SJCRH30 (cell line): ENCODE measurements around the gene THEMIS2. TPM values are rescaled to one million over a fixed set of nuclear protein-coding genes. Genes with fewer than 3 reads are reported as not detected.

Source experiments
- DNase-seq, 2 experiments: peaks; one replicate each; pipeline ENCODE4 v3.0.0-alpha.2; 2015 to 2020
- H3K27ac ChIP-seq: fragments of 250-450 bp; sonication (Bioruptor Pico); 2 replicates; pipeline ENCODE4 v1.5.1; 2020; ENCODE audit warnings: mild to moderate bottlenecking, moderate library complexity
- H3K27me3 ChIP-seq: fragments of 250-450 bp; sonication (Bioruptor Pico); 2 replicates; pipeline ENCODE4 v1.5.1; 2020; ENCODE audit warnings: mild to moderate bottlenecking, moderate library complexity
- H3K36me3 ChIP-seq: fragments of 250-450 bp; sonication (Bioruptor Pico); 2 replicates; pipeline ENCODE4 v1.5.1; 2020; ENCODE audit warnings: mild to moderate bottlenecking, moderate library complexity
- H3K4me1 ChIP-seq: fragments of 250-450 bp; sonication (Bioruptor Pico); 2 replicates; pipeline ENCODE4 v1.5.1; 2020; ENCODE audit warnings: mild to moderate bottlenecking, moderate library complexity
- H3K4me3 ChIP-seq: fragments of 250-450 bp; sonication (Bioruptor Pico); 2 replicates; pipeline ENCODE4 v1.5.1; 2020; ENCODE audit warnings: mild to moderate bottlenecking, moderate library complexity
- H3K9me3 ChIP-seq: fragments of 250-450 bp; sonication (Bioruptor Pico); replicated peaks from 2 replicates; pipeline ENCODE4 v1.5.1; 2020; ENCODE audit warnings: mild to moderate bottlenecking, moderate library complexity
- total RNA-seq: library from RNA; depleted of rRNA; stranded (reverse); fragments of >200 nt; shearing (Covaris generic); gene quantifications from 2 replicates; pipeline ENCODE4 v1.2.3, GENCODE V29; 2014

THEMIS2 gene
- total RNA-seq, 1 experiment from 2014 or later, result 13.4 TPM

DNA sequence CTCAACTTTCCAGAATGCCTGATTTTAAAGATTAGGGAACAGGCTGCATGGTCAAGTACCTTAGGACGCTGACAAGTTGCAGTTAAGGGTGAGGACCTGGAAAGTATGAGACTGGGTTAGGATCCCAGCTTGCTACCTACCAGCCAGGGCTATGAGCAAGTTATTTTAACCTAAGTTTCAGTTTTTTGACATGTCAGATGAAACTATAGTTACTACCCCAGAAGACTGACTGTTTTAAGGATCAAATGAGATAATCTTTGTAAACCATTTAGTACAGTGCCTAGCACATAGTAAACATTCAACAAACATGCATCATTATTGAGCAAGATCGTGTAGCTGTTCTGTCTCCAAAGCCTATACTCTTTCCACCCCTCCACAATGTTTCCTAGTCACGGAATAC is 14.4 kb downstream of the THEMIS2 start:
- DNase-seq, result no peak
- Histone ChIP-seq H3K27me3 (no peaks in the 10 kb centered on the region), H3K27ac (no peak overlapping the region), H3K36me3 (peaks cover 13% of the 10 kb centered on the region), H3K9me3 (no peaks in the 10 kb centered on the region), H3K4me1 (peaks cover 28% of the 10 kb centered on the region), H3K4me3 (no peak overlapping the region)

DNA sequence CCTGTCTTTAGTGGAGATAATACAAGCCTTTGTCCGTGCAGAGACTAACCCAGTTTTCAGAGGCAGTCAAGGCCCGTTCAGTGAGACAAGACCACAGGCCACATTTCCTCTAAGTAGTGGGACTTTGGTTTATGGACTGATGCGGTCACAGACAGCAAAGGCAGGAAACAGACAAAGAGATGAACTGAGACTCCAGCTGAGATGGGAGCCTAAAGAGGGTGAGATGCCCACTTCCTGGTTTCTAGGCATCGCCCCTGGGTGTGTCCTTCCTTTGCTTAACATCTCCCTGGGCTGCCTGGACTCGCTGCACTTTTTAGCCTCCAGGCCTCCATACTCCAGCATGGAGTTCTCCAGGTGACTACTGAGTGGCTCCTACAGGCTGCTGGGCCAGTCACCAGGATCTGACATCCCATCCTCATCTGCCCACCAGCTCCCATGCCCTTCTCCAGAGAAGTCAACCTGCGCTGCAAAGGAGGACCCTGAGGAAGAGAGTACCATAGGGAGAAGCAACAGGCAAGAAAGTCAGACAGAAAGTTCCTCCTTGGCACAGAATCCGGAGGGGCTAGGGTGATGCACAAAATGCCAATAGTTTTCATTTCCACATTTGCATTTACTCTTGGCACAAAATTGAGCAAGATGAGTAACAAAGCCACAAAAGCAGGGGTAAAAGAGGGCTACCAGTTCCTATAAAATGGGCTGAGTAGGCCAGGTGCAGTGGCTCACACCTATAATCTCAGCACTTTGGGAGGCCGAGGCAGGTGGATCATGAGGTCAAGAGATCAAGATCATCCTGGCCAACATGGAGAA is 15.1 kb downstream of the THEMIS2 start:
- no peak overlapping the region for H3K27ac ChIP-seq
- no peak for DNase-seq
- no peaks in the 10 kb centered on the region for H3K9me3 ChIP-seq
- H3K4me1 ChIP-seq, result peaks cover 28% of the 10 kb centered on the region
- H3K4me3 ChIP-seq, result no peak overlapping the region
- H3K36me3 ChIP-seq, result peaks cover 20% of the 10 kb centered on the region
- H3K27me3 ChIP-seq, result no peaks in the 10 kb centered on the region

DNA sequence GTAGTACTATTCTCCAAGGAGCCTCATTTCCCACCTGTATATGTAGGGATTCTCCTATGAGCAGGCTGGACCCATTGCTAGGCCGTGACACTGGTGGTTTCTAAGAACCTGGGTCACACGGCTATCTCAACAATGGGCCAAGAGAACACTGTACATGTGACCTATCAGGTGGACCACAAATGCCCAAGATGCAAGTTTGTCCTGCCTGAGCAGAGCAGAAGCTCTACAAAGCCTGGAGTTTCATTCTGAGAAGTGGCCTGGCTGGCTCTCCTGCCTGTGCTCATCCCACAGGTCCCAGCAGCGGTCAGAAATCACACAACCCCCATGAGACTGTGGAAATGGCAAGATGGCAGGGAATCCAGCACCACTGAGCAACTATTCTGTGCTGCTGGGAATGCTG is 17.2 kb downstream of the THEMIS2 start:
- no peak for DNase-seq
- Histone ChIP-seq H3K36me3 (peaks cover 39% of the 10 kb centered on the region), H3K27me3 (no peaks in the 10 kb centered on the region), H3K9me3 (no peaks in the 10 kb centered on the region), H3K27ac (no peak overlapping the region), H3K4me1 (peaks cover 23% of the 10 kb centered on the region), H3K4me3 (no peak overlapping the region)

DNA sequence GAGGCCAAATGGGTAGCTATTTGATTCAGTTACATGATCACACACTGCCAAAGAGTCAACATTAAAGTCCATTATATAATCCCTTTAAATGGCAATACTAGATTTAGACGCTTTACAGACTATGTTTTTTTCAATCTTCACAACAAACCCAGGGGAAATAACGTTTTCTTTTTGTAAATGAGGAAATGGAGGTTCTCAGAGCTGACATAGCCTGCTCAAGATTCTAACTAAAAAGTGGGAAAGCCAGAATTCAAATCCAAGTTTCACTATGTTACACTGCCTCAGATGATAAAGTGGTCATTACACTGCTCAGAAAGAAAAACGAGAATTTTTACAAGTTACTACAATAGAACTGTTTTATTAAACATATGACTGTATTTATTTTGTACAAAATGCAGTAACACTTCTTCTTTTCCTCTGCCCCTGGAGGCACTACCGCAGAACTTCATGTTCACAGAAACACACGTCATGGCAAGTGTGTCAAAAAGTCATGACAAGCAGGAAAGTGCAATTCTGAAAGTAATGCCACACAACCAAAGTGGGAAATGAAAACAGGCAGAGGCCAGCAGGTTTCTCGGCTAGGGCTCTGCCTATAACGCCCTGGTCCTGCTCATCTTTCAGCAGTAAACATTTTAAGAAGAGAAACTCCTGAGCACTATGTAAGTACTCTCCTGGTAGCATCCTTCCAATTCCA is 19.0 kb downstream of the THEMIS2 start:
- DNase-seq, result no peak
- no peak overlapping the region for H3K27ac ChIP-seq

DNA sequence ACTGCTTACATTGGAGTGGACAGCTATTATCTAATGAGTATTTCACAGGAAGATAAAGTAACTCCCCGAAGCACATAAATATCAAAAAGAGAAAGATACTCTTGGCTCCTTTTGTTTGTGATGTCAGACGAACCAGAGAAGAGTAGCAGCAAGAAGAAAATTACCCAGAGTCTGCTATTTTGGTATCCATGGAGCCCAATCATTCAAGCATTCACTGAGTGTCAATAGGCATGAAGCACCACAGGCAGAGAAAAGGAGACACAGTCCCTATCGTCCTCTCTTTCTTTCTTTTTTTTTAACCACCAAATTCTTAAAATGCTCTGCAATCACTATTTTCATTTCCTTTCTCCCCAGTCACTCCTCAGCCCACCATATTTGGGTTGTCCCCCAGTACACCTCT is 22.2 kb downstream of the THEMIS2 start:
- Histone ChIP-seq H3K9me3 (no peaks in the 10 kb centered on the region), H3K27me3 (no peaks in the 10 kb centered on the region), H3K36me3 (peaks cover 73% of the 10 kb centered on the region), H3K4me1 (no peaks in the 10 kb centered on the region), H3K4me3 (no peak overlapping the region), H3K27ac (no peak overlapping the region)
- DNase-seq, result no peak

More for the DNA sequence above, 19.0 kb downstream of the THEMIS2 start:
- Histone ChIP-seq H3K36me3 (peaks cover 57% of the 10 kb centered on the region), H3K27me3 (no peaks in the 10 kb centered on the region), H3K4me1 (peaks cover 6% of the 10 kb centered on the region), H3K4me3 (no peak overlapping the region), H3K9me3 (no peaks in the 10 kb centered on the region)

DNA sequence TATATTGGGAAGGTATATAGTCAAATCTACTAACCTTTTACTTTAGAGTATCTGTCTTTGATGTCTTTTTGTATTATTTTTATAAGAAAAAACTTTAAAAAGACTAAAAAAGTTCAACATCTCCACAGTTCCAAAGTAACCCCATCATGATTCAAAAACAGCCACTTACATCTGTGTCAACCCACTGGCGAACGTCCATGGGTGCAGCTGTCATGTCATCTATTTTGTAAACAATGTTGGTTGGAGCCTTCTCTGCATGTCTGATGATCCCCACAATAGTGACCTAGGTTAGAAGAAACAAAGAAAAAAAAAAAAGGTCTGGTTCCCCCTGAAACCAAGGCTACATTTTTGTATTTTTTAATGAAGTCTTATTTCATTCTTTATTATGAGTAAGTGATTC is 34.4 kb downstream of the THEMIS2 start:
- Histone ChIP-seq H3K4me1 (peaks cover 8% of the 10 kb centered on the region), H3K9me3 (no peaks in the 10 kb centered on the region), H3K27me3 (no peaks in the 10 kb centered on the region), H3K4me3 (no peak overlapping the region), H3K27ac (no peak overlapping the region), H3K36me3 (peaks cover 83% of the 10 kb centered on the region)
- DNase-seq, result peak; percentile 30 to 42

DNA sequence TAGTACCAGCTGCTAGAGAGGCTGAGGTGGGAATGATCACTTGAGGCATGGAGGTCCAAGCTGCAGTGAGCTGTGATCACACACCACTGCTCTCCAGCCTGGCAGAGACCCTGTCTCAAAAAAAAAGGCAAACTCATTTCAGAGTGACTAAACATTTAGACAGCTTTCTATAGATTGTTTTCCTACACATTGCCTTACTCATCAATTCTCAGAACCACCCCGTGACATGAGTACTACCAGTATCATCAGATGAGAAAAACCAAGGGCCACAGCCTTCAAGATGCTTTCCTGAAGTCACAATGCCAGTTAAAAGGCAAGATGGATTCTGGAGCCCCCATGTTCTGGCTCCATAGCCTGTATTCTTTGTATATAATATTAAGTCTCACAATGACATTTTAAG is 40.1 kb downstream of the THEMIS2 start:
- Histone ChIP-seq H3K36me3 (peaks cover 38% of the 10 kb centered on the region), H3K4me3 (no peak overlapping the region), H3K9me3 (0 out of 2 replicates have a peak, but pooled peaks cover 3% of the 10 kb centered on the region), H3K4me1 (peaks cover under 1% of the 10 kb centered on the region), H3K27me3 (no peaks in the 10 kb centered on the region), H3K27ac (no peak overlapping the region)
- DNase-seq, result no peak

DNA sequence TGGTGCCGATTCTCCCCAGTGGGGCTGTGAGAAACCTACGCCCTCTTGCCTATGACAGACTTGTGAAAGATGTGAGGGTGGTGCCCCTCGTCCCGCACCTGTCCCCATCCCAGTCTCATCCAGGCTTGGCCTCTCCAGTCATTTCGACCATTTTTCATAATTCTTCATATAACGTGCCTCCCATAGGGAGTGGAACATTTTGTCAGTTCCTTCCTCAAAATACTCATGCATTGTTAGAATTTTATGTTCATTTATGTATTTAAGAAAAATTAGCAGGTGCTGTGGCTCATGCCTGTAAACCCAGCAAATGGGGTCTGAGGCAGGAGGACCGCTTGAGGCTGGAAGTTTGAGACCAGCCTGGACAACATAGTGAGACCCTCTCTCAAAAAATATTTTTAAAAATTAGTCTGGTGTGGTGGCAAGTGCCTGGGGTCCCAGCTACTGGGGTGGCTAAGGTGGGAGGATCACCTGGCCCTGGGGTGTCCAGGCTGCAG is 42.8 kb downstream of the THEMIS2 start:
- peak overlapping the region; percentile 30 for H3K4me3 ChIP-seq
- H3K36me3 ChIP-seq, result peaks cover 17% of the 10 kb centered on the region
- peak overlapping the region; percentile 13; the same call in 1 of the 2 replicates for H3K27ac ChIP-seq
- H3K27me3 ChIP-seq, result no peaks in the 10 kb centered on the region
- no peaks in the 10 kb centered on the region for H3K4me1 ChIP-seq
- no peak for DNase-seq
- 0 out of 2 replicates have a peak, but pooled peaks cover 3% of the 10 kb centered on the region for H3K9me3 ChIP-seq

DNA sequence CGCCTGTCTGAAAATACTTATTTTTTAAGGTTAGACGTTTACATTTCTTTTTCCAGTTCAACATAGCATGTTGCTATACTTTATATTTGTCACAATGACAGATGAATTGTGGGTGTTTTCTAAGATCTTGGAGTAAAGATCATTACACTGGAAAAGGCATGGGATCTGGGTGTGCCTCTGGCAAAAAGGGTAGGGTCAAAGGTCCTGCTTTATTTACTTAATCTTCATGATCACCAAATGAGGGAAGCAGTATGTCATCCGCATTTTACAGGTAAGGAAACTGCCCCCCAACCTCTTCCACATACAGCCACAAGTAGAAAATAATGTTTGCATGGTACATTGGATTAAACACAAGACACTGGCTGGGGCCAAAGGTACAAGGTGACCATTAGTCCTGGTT is 49.9 kb downstream of the THEMIS2 start:
- no peak for DNase-seq
- Histone ChIP-seq H3K4me1 (no peaks in the 10 kb centered on the region), H3K9me3 (no peaks in the 10 kb centered on the region; the same call in 1 of the 2 replicates), H3K4me3 (no peak overlapping the region), H3K36me3 (no peaks in the 10 kb centered on the region), H3K27me3 (0 out of 2 replicates have a peak, but pooled peaks cover 3% of the 10 kb centered on the region), H3K27ac (no peak overlapping the region)

DNA sequence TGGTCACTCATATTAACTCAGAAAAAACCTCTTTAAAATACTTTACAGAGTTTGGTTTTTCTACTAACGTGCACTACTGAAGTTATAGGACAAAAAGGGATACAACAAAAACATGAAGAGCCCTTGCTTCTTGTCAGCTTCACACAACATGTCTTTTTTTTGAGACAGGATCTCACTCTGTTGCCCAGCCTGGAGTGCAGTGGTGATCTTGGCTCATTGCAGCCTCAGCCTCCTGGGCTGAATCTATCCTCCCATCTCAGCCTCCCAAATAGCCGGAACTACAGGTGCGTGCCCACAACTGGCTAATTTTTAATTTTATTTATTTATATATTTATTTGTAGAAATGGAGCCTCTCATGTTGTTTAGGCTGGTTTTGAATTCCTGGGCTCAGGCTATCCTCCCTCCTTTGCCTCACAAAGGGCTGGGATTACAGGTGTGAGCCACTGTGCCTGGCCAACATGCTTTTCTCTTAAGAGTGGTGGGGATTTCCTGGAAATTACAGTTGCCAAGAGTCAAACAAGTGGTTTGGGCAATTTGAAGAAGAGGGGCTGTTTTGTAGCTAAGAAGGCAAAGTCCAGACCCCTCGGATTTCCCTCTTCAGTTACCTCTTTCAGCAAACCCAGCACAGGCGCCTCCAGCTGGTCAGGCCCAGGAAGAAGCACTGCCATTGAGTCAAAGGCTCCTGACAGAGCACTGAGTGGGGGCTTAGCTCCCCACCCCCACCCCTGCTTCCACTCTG is 56.0 kb downstream of the THEMIS2 start:
- 0 out of 2 replicates have a peak, but pooled peaks cover 3% of the 10 kb centered on the region for H3K27me3 ChIP-seq

DNA sequence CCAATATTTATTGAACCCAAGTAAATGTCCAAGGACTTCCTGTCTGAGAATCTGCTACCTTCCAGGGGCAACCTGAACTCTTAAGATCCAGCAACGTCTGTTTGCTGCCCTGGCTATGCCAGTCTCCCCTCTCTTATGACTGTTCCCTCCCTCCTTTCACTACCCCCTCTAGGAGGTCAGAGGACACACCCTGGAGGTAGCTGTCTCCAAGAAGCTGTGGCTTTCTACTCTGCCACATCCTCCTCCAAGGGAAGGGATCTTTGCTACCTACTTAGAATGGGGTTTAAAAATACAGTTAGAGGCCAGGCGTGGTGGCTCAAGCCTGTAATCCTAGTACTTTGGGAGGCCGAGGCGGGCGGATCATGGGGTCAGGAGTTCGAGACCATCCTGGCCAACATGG is 58.8 kb downstream of the THEMIS2 start:
- Histone ChIP-seq H3K27ac (no peak overlapping the region), H3K4me1 (no peaks in the 10 kb centered on the region; the same call in 1 of the 2 replicates), H3K4me3 (no peak overlapping the region), H3K36me3 (no peaks in the 10 kb centered on the region), H3K9me3 (no peaks in the 10 kb centered on the region), H3K27me3 (no peaks in the 10 kb centered on the region; the same call in 1 of the 2 replicates)
- no peak for DNase-seq

More for the DNA sequence above, 56.0 kb downstream of the THEMIS2 start:
- Histone ChIP-seq H3K4me3 (no peak overlapping the region), H3K9me3 (no peaks in the 10 kb centered on the region; the same call in 1 of the 2 replicates), H3K36me3 (no peaks in the 10 kb centered on the region), H3K27ac (no peak overlapping the region), H3K4me1 (no peaks in the 10 kb centered on the region; the same call in 1 of the 2 replicates)
- DNase-seq, result no peak

DNA sequence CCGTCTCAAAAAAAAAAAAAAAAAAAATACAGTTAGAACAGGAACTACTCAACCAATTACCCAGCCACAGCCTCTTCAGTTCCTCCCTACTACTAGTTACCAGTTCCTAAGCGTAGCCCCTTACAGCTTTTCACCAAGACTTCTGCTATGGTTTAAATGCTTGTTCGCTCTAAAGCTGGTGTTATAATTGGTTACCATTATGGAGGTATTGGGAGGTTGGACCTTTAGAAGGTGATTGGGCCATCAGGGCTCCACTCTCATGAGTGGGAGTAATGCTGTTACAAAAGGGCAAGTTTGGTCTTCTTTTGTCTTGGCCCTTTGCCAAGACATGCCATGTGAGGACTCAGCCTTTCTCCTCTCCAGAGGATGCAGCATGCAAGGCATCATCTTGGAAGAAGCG is 59.4 kb downstream of the THEMIS2 start:
- Histone ChIP-seq H3K27me3 (no peaks in the 10 kb centered on the region; the same call in 1 of the 2 replicates), H3K36me3 (no peaks in the 10 kb centered on the region), H3K4me3 (no peak overlapping the region), H3K9me3 (no peaks in the 10 kb centered on the region), H3K4me1 (no peaks in the 10 kb centered on the region; the same call in 1 of the 2 replicates), H3K27ac (no peak overlapping the region)
- no peak for DNase-seq

DNA sequence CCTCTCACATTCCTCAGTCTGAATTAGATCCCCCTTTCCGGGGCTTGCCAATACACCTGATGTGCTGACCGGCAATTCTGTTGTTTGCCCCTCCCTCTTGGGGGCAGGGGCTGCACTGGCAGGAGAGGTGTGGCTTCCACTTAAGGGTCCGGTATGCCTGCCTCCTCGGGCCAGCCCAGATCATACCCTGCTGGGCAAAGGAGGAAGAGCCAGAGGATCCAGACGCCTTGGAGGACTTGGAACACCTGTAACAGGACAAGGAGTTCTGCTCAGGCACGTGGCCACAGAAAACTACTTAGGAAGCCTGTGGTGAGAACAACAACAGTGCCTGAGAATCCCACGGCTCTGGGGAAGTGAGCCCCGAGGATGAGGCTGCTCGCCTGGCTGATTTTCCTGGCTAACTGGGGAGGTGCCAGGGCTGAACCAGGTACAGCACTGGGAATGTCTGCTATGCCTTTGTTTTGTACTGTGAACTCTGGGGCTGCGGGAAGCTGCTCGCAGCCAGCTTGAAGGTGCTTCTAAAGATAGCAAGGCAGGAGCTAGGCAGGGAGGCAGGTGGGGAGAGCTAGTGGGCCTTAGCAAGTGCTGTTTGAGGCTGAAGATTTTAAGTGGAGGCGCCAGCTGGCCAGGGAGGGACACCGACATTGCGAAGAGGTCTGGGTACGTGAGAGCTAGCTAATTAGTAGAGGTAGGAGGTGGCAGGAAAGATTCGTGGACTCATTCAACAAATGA is 62.6 kb downstream of the THEMIS2 start, which contains the start of gene SMPDL3B:
SMPDL3B (plus strand) TSS at position 183 of the 732 bp plus-strand sequence; CDS start at position 367, 184 bp downstream.
- Histone ChIP-seq H3K4me1 (peaks cover 4% of the 10 kb centered on the region; the same call in 1 of the 2 replicates), H3K4me3 (no peak within 1 kb of the TSS), H3K27me3 (no peaks in the 10 kb centered on the region; the same call in 1 of the 2 replicates), H3K36me3 (no peaks in the 10 kb centered on the region), H3K9me3 (no peaks in the 10 kb centered on the region), H3K27ac (no peak within 1 kb of the TSS)
- DNase-seq, result no peak

DNA sequence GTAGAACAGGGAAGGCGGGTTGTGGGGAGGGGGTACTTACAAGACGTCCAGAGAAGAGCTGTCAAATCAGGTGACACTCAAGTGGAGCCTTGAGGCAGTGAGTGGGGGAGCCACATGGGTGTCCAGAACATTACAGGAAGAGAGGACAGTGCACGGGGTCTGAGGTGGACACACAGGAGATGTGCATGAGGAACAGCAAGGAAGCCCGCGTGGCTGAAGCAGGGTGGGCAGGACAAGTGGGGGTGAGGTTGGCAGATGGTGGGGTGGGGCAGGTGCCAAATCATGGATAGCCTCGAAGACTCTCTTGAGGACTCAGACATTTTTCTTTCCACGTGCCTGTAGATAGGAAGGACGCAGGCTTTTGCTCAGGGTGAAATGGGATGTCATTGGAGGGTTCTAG is 63.4 kb downstream of the THEMIS2 start:
- no peak for DNase-seq
- H3K27me3 ChIP-seq, result no peaks in the 10 kb centered on the region; the same call in 1 of the 2 replicates
- H3K4me1 ChIP-seq, result peaks cover 4% of the 10 kb centered on the region; the same call in 1 of the 2 replicates
- no peaks in the 10 kb centered on the region for H3K36me3 ChIP-seq
- H3K27ac ChIP-seq, result no peak overlapping the region
- no peak overlapping the region for H3K4me3 ChIP-seq
- no peaks in the 10 kb centered on the region for H3K9me3 ChIP-seq
